Measurements from ENCODE around the gene CREB1. TPM values are rescaled to one million over a fixed set of nuclear protein-coding genes. Genes with fewer than 3 reads are reported as not detected.
A peak's percentile ranks its signal among the peaks of the same experiment; 100 is the strongest.

CREB1 gene
- total RNA-seq, 2 donors from 2014 or later = 87.1 to 105 TPM

DNA sequence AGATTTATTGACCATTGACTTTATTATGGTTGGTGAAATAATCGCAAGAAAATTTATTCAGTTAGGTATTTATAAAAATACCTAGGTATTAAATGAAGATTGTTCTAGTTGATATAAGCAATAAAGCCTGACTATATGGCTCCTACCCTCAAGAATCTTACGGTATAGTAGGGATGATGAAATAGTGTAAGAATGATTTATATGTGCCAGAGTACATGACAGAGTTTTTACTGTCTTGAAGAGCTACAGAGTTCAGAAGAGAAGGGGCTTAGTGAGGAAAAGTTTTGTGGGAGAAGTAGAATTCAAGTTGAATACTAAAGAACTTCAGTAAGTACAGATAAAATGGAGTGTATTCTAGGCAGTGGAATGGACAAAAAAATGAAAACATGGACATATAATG, 9.7 kb downstream of the CREB1 start:
- Mint-ChIP-seq H3K4me1 (peaks cover 8% of the 10 kb centered on the region), H3K4me3 (no peak overlapping the region), H3K36me3 (ENCODE audit: low read depth) (peaks cover 22% of the 10 kb centered on the region), H3K9me3 (no peaks in the 10 kb centered on the region), H3K27ac (no peak overlapping the region), H3K27me3 (ENCODE audit: insufficient read depth) (no peaks in the 10 kb centered on the region)
- Histone ChIP-seq H3K4me3 (ENCODE audit: low read length) (no peak overlapping the region), H3K9ac (ENCODE audit: extremely low read depth, low read length, poor library complexity, severe bottlenecking) (no peak overlapping the region), H3K27ac (ENCODE audit: low read depth, low read length) (no peak overlapping the region), H3K36me3 (ENCODE audit: control insufficient read depth, insufficient read depth, low read length) (peaks cover 27% of the 10 kb centered on the region), H3K4me1 (ENCODE audit: control insufficient read depth, insufficient read depth, low read length) (no peaks in the 10 kb centered on the region), H3K9me3 (ENCODE audit: control insufficient read depth, low read length) (no peaks in the 10 kb centered on the region), H3K27me3 (ENCODE audit: control insufficient read depth, insufficient read depth, low read length, poor library complexity, severe bottlenecking) (no peaks in the 10 kb centered on the region)
- TF ChIP-seq, protein P1, sequence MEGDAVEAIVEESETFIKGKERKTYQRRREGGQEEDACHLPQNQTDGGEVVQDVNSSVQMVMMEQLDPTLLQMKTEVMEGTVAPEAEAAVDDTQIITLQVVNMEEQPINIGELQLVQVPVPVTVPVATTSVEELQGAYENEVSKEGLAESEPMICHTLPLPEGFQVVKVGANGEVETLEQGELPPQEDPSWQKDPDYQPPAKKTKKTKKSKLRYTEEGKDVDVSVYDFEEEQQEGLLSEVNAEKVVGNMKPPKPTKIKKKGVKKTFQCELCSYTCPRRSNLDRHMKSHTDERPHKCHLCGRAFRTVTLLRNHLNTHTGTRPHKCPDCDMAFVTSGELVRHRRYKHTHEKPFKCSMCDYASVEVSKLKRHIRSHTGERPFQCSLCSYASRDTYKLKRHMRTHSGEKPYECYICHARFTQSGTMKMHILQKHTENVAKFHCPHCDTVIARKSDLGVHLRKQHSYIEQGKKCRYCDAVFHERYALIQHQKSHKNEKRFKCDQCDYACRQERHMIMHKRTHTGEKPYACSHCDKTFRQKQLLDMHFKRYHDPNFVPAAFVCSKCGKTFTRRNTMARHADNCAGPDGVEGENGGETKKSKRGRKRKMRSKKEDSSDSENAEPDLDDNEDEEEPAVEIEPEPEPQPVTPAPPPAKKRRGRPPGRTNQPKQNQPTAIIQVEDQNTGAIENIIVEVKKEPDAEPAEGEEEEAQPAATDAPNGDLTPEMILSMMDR (conservative IDR thresholded peaks at IDR 0.05) = no peak
- WGBS, 2 experiments (ENCODE audit: insufficient coverage in 1 of 2, insufficient read length in 1 of 2) = 98% methylated on average over 2 of the region's 2 CpGs; no CpG with 5 or more reads in 1 of the 2 experiments
- DNase-seq = no peak

DNA sequence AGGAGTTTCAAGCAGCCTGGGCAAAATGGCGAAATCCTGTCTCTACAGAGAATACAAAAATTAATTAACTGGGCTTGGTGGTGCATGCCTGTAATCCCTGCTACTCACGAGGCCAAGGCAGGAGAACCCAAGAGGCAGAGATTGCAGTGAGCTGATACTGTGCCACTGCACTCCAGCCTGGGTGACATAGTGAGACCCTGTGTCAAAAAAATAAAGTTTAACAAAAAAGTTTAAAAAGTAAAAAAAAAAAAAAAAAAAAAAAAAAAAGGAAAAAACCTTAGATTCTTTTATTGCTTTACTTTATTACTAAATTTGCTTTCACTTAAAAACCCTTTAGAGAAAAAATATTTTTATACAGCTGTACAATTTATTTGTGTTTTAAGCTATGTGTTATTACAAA, 10.7 kb downstream of the CREB1 start:
- H3K4me1 ChIP-seq (ENCODE audit: control insufficient read depth, insufficient read depth, low read length) = no peaks in the 10 kb centered on the region

DNA sequence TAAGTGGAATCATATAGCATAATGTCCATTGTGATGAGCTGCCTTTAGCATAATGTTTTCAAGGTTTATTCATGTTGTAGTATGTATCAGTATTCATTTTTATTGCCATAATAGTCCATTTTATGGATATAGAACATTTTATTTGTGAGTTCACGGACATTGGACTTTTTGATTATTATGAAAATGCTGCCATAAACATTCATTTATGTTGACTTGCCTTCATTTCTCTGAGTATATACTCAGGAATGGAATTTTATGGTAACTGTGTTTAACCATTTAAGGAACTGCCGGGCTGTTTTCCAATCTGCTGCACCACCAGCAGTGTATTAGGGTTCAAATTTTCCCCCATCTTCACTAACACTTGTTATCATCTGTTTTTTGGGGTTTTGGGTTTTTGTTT, 12.2 kb downstream of the CREB1 start:
- H3K9me3 Mint-ChIP-seq = no peaks in the 10 kb centered on the region
- H3K4me3 Mint-ChIP-seq = no peak overlapping the region
- 100% methylated on average over 1 of the region's 2 CpGs; no CpG with 5 or more reads in 1 of the 2 experiments for WGBS, 2 experiments (ENCODE audit: insufficient coverage in 1 of 2, insufficient read length in 1 of 2)
- peaks cover 42% of the 10 kb centered on the region for H3K36me3 ChIP-seq (ENCODE audit: control insufficient read depth, insufficient read depth, low read length)
- H3K4me3 ChIP-seq (ENCODE audit: low read length) = no peak overlapping the region
- H3K27me3 ChIP-seq (ENCODE audit: control insufficient read depth, insufficient read depth, low read length, poor library complexity, severe bottlenecking) = no peaks in the 10 kb centered on the region
- TF ChIP-seq, protein P1 (conservative IDR thresholded peaks at IDR 0.05) = no peak
- H3K4me1 Mint-ChIP-seq = peaks cover 8% of the 10 kb centered on the region
- H3K27ac Mint-ChIP-seq = no peak overlapping the region
- no peaks in the 10 kb centered on the region for H3K4me1 ChIP-seq (ENCODE audit: control insufficient read depth, insufficient read depth, low read length)
- DNase-seq = no peak
- H3K27ac ChIP-seq (ENCODE audit: low read depth, low read length) = no peak overlapping the region
- H3K9ac ChIP-seq (ENCODE audit: extremely low read depth, low read length, poor library complexity, severe bottlenecking) = no peak overlapping the region
- no peaks in the 10 kb centered on the region for H3K27me3 Mint-ChIP-seq (ENCODE audit: insufficient read depth)
- H3K36me3 Mint-ChIP-seq (ENCODE audit: low read depth) = peaks cover 32% of the 10 kb centered on the region
- H3K9me3 ChIP-seq (ENCODE audit: control insufficient read depth, low read length) = peaks cover 4% of the 10 kb centered on the region

More for the DNA sequence above, 10.7 kb downstream of the CREB1 start:
- DNase-seq = no peak
- no peaks in the 10 kb centered on the region for H3K27me3 Mint-ChIP-seq (ENCODE audit: insufficient read depth)
- H3K27ac Mint-ChIP-seq = peak overlapping the region; percentile 44
- no peak overlapping the region for H3K4me3 Mint-ChIP-seq
- H3K9me3 Mint-ChIP-seq = no peaks in the 10 kb centered on the region
- peaks cover 2% of the 10 kb centered on the region for H3K9me3 ChIP-seq (ENCODE audit: control insufficient read depth, low read length)
- no peak overlapping the region for H3K9ac ChIP-seq (ENCODE audit: extremely low read depth, low read length, poor library complexity, severe bottlenecking)
- H3K27me3 ChIP-seq (ENCODE audit: control insufficient read depth, insufficient read depth, low read length, poor library complexity, severe bottlenecking) = no peaks in the 10 kb centered on the region
- TF ChIP-seq, protein P1 (conservative IDR thresholded peaks at IDR 0.05) = no peak
- H3K4me1 Mint-ChIP-seq = peaks cover 8% of the 10 kb centered on the region
- H3K36me3 Mint-ChIP-seq (ENCODE audit: low read depth) = peaks cover 29% of the 10 kb centered on the region
- H3K36me3 ChIP-seq (ENCODE audit: control insufficient read depth, insufficient read depth, low read length) = peaks cover 31% of the 10 kb centered on the region
- no peak overlapping the region for H3K27ac ChIP-seq (ENCODE audit: low read depth, low read length)
- no peak overlapping the region for H3K4me3 ChIP-seq (ENCODE audit: low read length)
- 89 to 100% methylated on average over 2 of the region's 2 CpGs for WGBS, 2 experiments (ENCODE audit: insufficient coverage in 1 of 2, insufficient read length in 1 of 2)
